ENCODE results near the gene EPRS1.
A peak's percentile ranks its signal among the peaks of the same experiment; 100 is the strongest.

Gene EPRS1

GRCh38 chr1:220067269-220068204 lies 21.2 kb upstream of the EPRS1 start:
- no peaks in the 10 kb centered on the region for H3K27me3 Mint-ChIP-seq (ENCODE audit: low read depth)
- no peaks in the 10 kb centered on the region for H3K4me1 Mint-ChIP-seq
- no peak overlapping the region for H3K4me3 Mint-ChIP-seq
- peaks cover 50% of the 10 kb centered on the region for H3K36me3 Mint-ChIP-seq (ENCODE audit: low read depth)
- TF ChIP-seq CTCF (IDR thresholded peaks at IDR 0.05; ENCODE audit: unreplicated experiment in 3 of 3), result no peak
- no peaks in the 10 kb centered on the region for H3K9me3 Mint-ChIP-seq
- H3K27ac Mint-ChIP-seq, result no peak overlapping the region

DNA sequence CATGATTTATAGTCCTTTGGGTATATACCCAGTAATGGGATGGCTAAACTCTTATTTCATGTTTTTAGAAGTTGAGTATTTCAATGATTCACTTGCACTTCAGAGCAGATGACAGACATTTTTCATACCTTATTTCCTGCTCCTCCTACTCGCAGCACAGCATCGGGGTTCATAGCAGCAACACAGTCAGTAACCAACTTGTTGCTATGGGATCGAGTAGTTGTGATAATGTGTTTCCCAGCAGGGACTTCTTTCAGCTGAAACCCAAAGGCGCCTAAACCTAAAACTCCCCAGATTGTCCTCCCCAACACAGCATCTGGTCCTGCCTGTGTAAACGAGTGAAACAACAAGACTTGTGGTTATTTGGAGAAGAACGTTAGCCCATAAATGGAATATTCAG lies 16.3 kb upstream of the EPRS1 start:
- no peak overlapping the region for H3K27ac Mint-ChIP-seq
- no peaks in the 10 kb centered on the region for H3K27me3 Mint-ChIP-seq (ENCODE audit: low read depth)
- TF ChIP-seq CTCF (IDR thresholded peaks at IDR 0.05; ENCODE audit: unreplicated experiment in 3 of 3), result no peak
- H3K4me3 Mint-ChIP-seq, result no peak overlapping the region
- H3K4me1 Mint-ChIP-seq, result no peaks in the 10 kb centered on the region
- H3K36me3 Mint-ChIP-seq (ENCODE audit: low read depth), result peaks cover 48% of the 10 kb centered on the region
- no peaks in the 10 kb centered on the region for H3K9me3 Mint-ChIP-seq

DNA sequence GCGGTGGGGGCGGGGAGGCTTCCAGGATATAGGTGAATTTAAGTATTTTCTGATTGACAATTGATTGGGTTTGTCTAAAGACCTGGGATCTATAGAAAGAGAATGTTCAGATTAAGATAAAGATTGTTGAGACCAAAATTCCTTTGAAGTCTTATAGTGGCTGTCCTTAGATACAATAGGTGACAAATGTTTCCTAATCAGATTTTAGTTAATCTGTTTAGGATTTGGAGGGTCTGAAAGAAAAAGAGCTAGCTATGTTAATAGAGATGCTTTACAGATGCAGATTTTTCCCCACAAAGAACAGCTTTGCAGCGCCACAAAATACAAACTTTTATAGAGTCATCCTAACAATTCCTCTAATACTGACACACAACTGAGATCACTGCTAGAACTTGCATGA lies 14.6 kb upstream of the EPRS1 start:
- no peaks in the 10 kb centered on the region for H3K9me3 Mint-ChIP-seq
- peaks cover 52% of the 10 kb centered on the region for H3K36me3 Mint-ChIP-seq (ENCODE audit: low read depth)
- H3K4me1 Mint-ChIP-seq, result no peaks in the 10 kb centered on the region
- H3K27ac Mint-ChIP-seq, result no peak overlapping the region
- TF ChIP-seq CTCF (IDR thresholded peaks at IDR 0.05; ENCODE audit: unreplicated experiment in 3 of 3), result no peak
- H3K27me3 Mint-ChIP-seq (ENCODE audit: low read depth), result no peaks in the 10 kb centered on the region
- no peak overlapping the region for H3K4me3 Mint-ChIP-seq

GRCh38 chr1:220056374-220056773 lies 10.1 kb upstream of the EPRS1 start:
- no peak overlapping the region for H3K4me3 Mint-ChIP-seq
- H3K9me3 Mint-ChIP-seq, result no peaks in the 10 kb centered on the region
- H3K27me3 Mint-ChIP-seq (ENCODE audit: low read depth), result no peaks in the 10 kb centered on the region
- H3K27ac Mint-ChIP-seq, result no peak overlapping the region
- peaks cover 35% of the 10 kb centered on the region for H3K36me3 Mint-ChIP-seq (ENCODE audit: low read depth)
- TF ChIP-seq CTCF (IDR thresholded peaks at IDR 0.05; ENCODE audit: unreplicated experiment in 3 of 3), result no peak
- H3K4me1 Mint-ChIP-seq, result no peaks in the 10 kb centered on the region

GRCh38 chr1:220045356-220046051 lies 801 bp downstream of the EPRS1 start:
- TF ChIP-seq CTCF (IDR thresholded peaks at IDR 0.05; ENCODE audit: unreplicated experiment in 3 of 3), result no peak
- Mint-ChIP-seq H3K27me3 (ENCODE audit: low read depth) (no peaks in the 10 kb centered on the region), H3K27ac (peak overlapping the region; percentile 81 to 94 (median 92)), H3K9me3 (no peaks in the 10 kb centered on the region), H3K4me1 (peaks cover 19% of the 10 kb centered on the region), H3K4me3 (peak overlapping the region; percentile 92 to 93 (median 93)), H3K36me3 (ENCODE audit: low read depth) (no peaks in the 10 kb centered on the region)
